GM19463 (cell line): ENCODE measurements around the gene EGFLAM.

ENCODE experiments used
- ATAC-seq: cut with Tn5 transposase; IDR thresholded peaks from one replicate; pipeline ENCODE4 v1.9.1; 2021; ENCODE audit warnings: mild to moderate bottlenecking, moderate library complexity; ENCODE audit not compliant: unreplicated experiment

EGFLAM gene

GRCh38 chr5:38467353-38468040 is 209.1 kb downstream of the EGFLAM start:
- ATAC-seq, result no peak

DNA sequence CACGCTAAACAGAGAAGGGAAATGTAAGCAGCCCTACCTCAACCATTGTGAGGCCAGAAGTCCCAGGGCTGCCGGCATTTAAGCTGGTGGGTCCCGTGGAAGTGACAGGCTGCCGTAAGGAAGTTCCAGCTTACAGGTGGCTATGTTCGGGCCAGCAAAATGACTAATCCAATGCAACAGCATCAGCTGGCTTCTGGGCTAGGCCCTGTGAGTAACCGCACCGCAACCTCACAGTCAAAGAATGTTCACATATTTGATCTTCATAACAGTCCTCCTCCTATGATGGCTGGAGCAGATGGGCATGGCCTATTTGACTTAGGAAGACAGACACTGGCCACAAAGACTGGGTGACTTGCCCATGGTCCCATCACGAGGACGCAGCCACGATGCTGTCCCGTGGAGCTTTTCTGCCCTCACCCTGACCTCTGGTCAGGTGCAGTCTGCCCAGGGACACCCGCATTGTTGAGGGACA is 209.9 kb downstream of the EGFLAM start:
- ATAC-seq, result no peak

GRCh38 chr5:38468978-38469706 is 210.8 kb downstream of the EGFLAM start:
- no peak for ATAC-seq

DNA sequence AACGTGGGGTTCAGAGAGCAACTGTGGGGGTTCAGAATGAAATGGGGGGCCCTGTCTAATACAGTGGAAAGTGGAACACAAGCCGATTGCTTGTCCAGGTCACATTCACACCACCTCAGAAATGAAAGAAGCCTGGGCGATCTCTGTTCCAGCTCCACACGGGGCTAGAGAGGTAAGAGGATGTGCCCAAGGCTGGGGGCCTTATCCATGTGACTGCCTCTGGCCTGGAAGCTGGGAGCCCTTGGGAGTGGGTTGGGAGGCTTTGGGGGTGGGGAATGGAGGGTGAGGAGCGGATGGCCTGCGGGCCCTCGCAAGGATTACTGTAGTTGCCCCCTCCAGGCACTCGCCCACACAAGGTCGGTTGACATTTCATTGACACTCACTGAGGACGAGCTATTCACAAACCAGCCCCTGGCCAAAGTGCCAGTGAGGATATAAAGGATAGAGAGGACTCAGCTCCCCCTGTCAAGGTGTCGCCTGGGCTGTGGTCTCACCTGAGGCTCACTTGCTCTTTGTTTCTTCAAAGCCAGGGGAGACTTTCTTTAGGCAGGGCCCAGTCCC is 211.4 kb downstream of the EGFLAM start:
- ATAC-seq, result no peak

GRCh38 chr5:38471709-38472108 is 213.3 kb downstream of the EGFLAM start:
- ATAC-seq, result no peak

DNA sequence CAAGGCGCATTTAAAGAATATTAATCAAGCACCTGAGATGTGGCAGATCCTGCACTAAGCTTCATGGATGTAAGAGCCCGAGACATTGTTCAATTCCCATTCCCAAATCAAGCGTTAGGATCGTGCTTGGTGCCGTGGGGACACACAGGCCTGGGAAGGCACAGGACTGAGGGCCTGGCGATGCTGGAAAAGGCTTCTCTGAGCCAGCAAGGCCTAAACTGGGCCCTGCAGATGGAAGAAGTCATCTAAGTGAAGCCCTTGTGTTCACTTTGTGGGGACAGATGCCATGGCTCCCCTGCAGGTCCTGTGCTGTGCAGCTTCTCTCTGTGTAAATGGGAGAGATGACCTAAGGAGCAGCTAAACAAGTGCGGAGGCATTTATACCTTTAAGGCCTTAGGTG is 214.2 kb downstream of the EGFLAM start:
- no peak for ATAC-seq

GRCh38 chr5:38473008-38473407 is 214.6 kb downstream of the EGFLAM start:
- ATAC-seq, result no peak

DNA sequence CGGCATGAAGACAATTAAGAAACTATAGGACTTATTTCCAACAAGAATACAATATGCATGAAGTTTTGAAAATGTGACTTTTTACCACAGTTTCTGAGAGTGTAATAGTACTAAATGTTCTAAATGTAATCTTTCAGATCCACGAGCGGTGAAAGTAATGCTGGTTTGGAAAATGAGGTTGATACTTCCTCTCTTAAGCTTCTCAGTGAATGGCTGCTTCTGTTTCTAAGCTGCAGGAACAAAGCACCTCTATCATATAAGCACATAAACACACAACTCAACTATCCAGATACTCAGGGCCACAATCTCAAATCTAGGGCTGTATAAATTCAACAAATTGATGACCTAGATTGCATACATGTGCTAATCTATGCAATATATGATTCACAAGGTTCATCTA is 219.8 kb downstream of the EGFLAM start:
- ATAC-seq, result no peak

GRCh38 chr5:38478878-38479277 is 220.5 kb downstream of the EGFLAM start:
- no peak for ATAC-seq

DNA sequence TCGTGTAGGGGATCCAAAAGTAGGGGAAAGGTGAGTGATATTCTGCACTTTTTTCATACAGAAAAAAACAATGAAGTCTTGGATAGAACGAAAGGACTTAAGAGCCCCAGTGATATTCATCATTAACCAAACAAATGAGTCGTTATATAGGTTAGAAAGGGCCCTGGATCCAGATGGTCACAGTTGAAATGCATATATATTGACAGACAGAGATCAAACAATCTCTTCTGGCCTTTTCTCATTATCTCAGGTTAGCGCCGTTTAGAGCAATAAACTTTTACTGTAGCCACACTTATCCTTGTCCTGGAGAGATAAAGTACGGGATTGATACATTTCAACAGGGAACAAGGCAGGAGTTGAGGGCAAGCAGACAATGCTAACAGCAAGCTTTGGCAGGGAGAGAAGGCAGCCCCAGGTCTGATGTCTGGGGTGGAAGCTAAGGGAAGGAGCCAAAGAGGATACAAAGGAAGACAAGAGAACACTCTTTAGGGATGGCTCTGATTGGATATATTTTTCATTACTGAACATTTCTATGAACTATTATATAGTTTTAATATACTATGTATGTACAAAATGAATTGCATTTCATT is 221.1 kb downstream of the EGFLAM start:
- ATAC-seq, result no peak

DNA sequence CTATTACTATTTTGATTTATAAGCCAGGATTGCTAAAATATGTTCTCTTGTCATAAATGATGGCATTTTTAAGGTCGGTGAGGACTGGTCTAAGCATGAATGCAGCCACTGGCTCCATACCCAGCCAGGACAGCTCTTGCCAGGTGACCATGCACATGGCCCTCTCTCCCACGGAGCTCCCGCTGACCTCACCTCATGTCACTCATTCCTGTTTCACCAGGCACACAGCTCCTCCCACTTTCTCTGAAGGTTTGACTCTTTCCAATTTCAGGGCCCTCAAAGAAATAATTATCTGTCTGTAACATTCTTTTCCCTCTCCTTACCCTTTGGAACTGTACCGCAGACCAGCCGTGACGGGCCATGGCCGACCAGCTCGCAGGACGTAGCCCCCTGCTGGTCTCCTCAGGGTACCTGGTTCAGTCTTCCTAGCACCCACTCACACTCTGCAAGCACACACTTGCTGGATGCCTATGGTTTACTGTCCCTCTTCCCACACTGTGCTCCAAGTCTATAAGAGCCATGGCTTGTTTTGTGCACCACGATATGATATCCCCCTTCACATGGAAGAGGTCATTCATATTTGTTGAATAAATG is 225.5 kb downstream of the EGFLAM start:
- ATAC-seq, result no peak

DNA sequence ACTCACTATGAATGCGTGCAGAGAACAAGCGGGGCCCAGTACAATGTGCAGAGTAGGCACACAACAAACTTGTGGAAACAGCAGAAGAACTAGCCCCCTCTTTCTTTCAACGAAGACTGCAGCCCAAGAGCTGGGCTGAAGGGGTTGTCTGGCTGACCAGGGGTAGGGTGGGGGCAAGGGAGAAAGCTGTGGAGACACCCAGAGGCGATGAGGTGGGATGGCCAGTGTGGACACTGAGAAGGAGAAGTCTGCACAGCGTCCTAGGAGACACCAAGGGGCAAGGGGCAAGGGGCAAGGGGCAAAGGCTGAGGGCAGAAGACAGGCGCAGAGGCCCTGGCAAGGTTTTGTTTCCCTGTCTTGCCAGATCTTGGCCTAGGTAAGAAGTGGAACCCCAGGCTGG is 235.8 kb downstream of the EGFLAM start:
- ATAC-seq, result no peak

- ATAC-seq, result no peak
Measured at GRCh38 chr5:38494763-38495162, 236.4 kb downstream of the EGFLAM start.

GRCh38 chr5:38497946-38498345 is 239.6 kb downstream of the EGFLAM start:
- ATAC-seq, result no peak

GRCh38 chr5:38500573-38501260 is 242.4 kb downstream of the EGFLAM start:
- ATAC-seq, result no peak

GRCh38 chr5:38506302-38506701 is 247.9 kb downstream of the EGFLAM start:
- no peak for ATAC-seq

DNA sequence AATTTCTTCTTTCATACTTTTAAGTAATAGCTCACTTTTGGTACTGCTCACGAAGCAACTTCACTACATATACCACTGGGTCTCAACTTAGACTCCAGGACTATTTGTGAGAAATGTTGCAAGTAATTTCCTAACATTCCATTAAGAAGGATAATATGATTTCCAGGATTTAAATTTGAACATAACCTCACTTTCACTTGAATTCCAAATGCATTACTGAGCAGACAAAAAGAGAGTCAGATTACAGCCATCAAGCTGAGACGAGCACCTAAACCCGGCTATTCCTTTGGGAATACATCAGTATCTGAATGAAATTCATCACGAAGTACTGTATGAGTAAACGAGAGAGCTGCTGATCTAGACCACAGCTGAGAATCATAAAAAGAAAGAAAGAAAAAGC is 250.8 kb downstream of the EGFLAM start:
- ATAC-seq, result no peak
